Measurements from ENCODE around the gene LRCH1. TPM values are rescaled to one million over a fixed set of nuclear protein-coding genes. Genes with fewer than 3 reads are reported as not detected.

LRCH1 gene
- total and polyA plus RNA-seq, 2 experiments from 2014 or later: 4.7 to 5.0 TPM

DNA sequence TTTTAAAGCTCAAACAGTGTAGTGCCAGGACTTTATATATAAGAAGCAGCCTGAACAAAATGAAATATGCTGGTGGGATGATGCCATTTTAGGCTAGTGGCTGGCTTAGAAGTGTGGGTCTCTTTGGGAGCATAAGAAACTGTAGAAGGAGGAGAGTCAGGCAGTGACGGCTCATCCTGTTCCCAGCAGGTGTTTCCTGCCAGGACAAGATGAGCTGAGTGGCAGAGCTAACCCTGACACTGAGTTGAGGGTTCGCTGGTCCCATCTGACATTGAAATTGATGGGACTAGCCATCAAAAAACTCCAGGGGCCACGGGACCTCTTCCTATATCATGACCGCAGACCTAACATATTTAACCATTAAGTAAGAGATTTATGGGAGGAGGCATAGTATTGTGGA is 192.7 kb downstream of the LRCH1 start:
- Histone ChIP-seq H3K27me3 (replicated peaks; ENCODE audit: insufficient read depth) (no peaks in the 10 kb centered on the region), H3K4me1 (ENCODE audit: insufficient read depth) (peaks cover 23% of the 10 kb centered on the region), H3K4me2 (ENCODE audit: unreplicated experiment) (no peak overlapping the region), H2AFZ (no peak overlapping the region), H3K9ac (no peak overlapping the region), H3F3A (ENCODE audit: insufficient read depth) (no peaks in the 10 kb centered on the region), H3K9me3 (ENCODE audit: low read depth) (no peaks in the 10 kb centered on the region), H4K20me1 (ENCODE audit: insufficient read depth) (no peaks in the 10 kb centered on the region), H3K36me3 (ENCODE audit: low read depth) (0 out of 2 replicates have a peak, but pooled peaks cover 4% of the 10 kb centered on the region), H3K79me2 (ENCODE audit: insufficient read depth) (no peaks in the 10 kb centered on the region), H3K4me3 (no peak overlapping the region), H3K9me2 (ENCODE audit: insufficient read depth) (no peaks in the 10 kb centered on the region), H3K27ac (no peak overlapping the region)
- TF ChIP-seq EZH2phosphoT487 (IDR thresholded peaks at IDR 0.05; ENCODE audit: insufficient read depth, low read depth): no peak
- TF ChIP-seq EZH2 (IDR thresholded peaks at IDR 0.05; ENCODE audit: insufficient read depth, poor library complexity, severe bottlenecking): no peak
- no peak for DNase-seq
- 85 to 95% methylated on average over 4 of the region's 4 CpGs for WGBS, 2 experiments (ENCODE audit: low coverage in 1 of 2, low lambda C conversion rate in 2 of 2, missing lambda C conversion rate in 2 of 2)
- in situ Hi-C loops (cut with MboI): no loop called here

DNA sequence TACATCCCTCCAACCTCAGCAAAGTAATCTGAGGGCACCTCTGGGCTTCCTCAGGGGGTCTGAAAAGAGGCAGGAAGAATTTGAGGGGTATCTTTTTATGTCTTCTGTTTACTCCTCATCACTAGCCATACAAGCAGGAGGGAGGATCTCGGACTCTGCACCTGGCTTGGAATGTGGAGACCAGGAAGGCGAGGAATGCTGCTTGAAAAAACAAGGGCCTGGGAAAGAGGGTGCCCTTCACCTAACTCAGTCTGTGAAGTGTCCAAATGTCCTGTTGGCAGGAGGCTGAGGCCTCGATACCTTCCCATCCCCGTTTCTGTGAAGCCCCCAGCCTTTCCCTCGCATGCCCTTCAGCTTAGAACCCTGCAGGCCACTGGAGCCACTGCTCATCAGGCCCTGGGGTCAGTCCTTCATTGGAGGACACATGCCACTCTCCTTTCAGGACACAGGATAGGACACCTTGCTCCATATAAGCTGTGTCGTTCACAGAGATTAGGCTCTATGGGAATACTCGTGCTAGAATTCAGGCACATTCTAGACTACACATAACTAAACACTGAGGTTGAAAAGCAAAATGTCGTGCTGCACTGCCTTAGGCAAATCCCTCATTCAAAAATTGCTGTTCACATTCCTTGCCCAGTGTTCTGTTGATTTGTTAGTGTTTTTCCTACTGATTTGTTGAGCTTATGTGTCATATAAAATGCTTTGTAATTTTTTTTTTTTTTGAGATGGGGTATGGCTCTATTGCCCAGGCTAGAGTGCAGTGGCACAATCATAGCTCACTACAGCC is 194.3 kb downstream of the LRCH1 start:
- Histone ChIP-seq H3K9me3 (ENCODE audit: low read depth) (no peaks in the 10 kb centered on the region), H3K9ac (no peak overlapping the region)
- 96 to 97% methylated on average over 8 of the region's 8 CpGs for WGBS, 2 experiments (ENCODE audit: low coverage in 1 of 2, low lambda C conversion rate in 2 of 2, missing lambda C conversion rate in 2 of 2)

DNA sequence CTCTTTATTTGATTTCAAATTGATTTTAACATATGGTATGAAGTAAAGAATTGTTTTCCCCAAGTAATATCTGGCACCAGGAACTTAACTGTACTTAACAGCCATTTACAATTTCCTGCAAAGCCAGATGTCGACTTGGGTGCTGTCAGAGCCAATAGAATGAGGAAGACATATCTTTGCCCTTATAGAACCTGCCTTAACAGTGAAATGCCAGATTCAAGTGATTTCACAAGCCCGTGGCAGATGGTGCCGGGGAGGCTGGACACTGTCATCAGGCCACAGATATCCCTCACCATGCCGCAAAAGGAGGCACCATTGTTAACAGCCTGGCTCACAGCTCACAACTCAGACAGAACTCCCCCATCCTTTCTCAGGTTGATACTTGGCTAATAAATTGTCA is 195.3 kb downstream of the LRCH1 start:
- in situ Hi-C loops (cut with MboI): no loop called here
- no peak overlapping the region for H3K4me3 ChIP-seq
- no peak overlapping the region for H2AFZ ChIP-seq
- no peak for DNase-seq
- no peaks in the 10 kb centered on the region for H4K20me1 ChIP-seq (ENCODE audit: insufficient read depth)
- H3K4me1 ChIP-seq (ENCODE audit: insufficient read depth): peaks cover 26% of the 10 kb centered on the region
- no peak overlapping the region for H3K4me2 ChIP-seq (ENCODE audit: unreplicated experiment)
- no peaks in the 10 kb centered on the region for H3K79me2 ChIP-seq (ENCODE audit: insufficient read depth)
- H3K36me3 ChIP-seq (ENCODE audit: low read depth): 0 out of 2 replicates have a peak, but pooled peaks cover 4% of the 10 kb centered on the region
- no peaks in the 10 kb centered on the region for H3K9me3 ChIP-seq (ENCODE audit: low read depth)
- 88% methylated on average over 4 of the region's 4 CpGs for WGBS, 2 experiments (ENCODE audit: low coverage in 1 of 2, low lambda C conversion rate in 2 of 2, missing lambda C conversion rate in 2 of 2)
- H3K9ac ChIP-seq: no peak overlapping the region
- H3K9me2 ChIP-seq (ENCODE audit: insufficient read depth): no peaks in the 10 kb centered on the region
- TF ChIP-seq EZH2 (IDR thresholded peaks at IDR 0.05; ENCODE audit: insufficient read depth, poor library complexity, severe bottlenecking) (no peak), EZH2phosphoT487 (IDR thresholded peaks at IDR 0.05; ENCODE audit: insufficient read depth, low read depth) (no peak)
- H3F3A ChIP-seq (ENCODE audit: insufficient read depth): peaks cover 6% of the 10 kb centered on the region; the same call in 1 of the 2 replicates
- H3K27ac ChIP-seq: no peak overlapping the region
- no peaks in the 10 kb centered on the region for H3K27me3 ChIP-seq (replicated peaks; ENCODE audit: insufficient read depth)

More for the DNA sequence above, 194.3 kb downstream of the LRCH1 start:
- in situ Hi-C loops (cut with MboI): no loop called here
- Histone ChIP-seq H3K27me3 (replicated peaks; ENCODE audit: insufficient read depth) (no peaks in the 10 kb centered on the region), H3K79me2 (ENCODE audit: insufficient read depth) (no peaks in the 10 kb centered on the region), H2AFZ (no peak overlapping the region), H3K4me2 (ENCODE audit: unreplicated experiment) (no peak overlapping the region), H3K9me2 (ENCODE audit: insufficient read depth) (no peaks in the 10 kb centered on the region), H3F3A (ENCODE audit: insufficient read depth) (peaks cover 6% of the 10 kb centered on the region; the same call in 1 of the 2 replicates), H3K27ac (no peak overlapping the region), H3K4me1 (ENCODE audit: insufficient read depth) (peaks cover 33% of the 10 kb centered on the region), H3K4me3 (no peak overlapping the region), H3K36me3 (ENCODE audit: low read depth) (0 out of 2 replicates have a peak, but pooled peaks cover 4% of the 10 kb centered on the region), H4K20me1 (ENCODE audit: insufficient read depth) (no peaks in the 10 kb centered on the region)
- no peak for DNase-seq
- TF ChIP-seq EZH2 (IDR thresholded peaks at IDR 0.05; ENCODE audit: insufficient read depth, poor library complexity, severe bottlenecking) (no peak), EZH2phosphoT487 (IDR thresholded peaks at IDR 0.05; ENCODE audit: insufficient read depth, low read depth) (no peak)

DNA sequence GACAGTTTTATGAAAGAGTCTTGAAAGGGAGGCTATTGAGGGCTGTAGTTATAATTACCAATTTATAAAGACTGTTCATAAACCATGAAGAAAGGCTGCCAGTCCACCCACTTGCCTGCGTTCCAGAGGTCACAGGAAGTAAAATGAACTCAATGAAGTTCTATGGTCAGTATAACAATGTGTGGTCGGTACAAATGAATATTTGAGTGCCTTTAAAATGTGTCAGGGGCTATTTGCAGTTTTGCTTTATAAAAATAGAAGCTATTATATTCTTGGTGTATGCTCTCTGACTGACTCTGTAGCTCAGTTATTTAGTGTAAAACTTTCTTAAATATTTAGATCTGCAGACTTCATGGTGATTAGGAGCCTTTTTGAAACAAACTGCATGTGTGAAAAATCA is 197.0 kb downstream of the LRCH1 start:
- Histone ChIP-seq H3K9ac (no peak overlapping the region), H3K4me1 (ENCODE audit: insufficient read depth) (peaks cover 23% of the 10 kb centered on the region; the same call in 1 of the 2 replicates), H3K27ac (no peak overlapping the region; the same call in 1 of the 2 replicates), H3K4me2 (ENCODE audit: unreplicated experiment) (no peak overlapping the region), H3K36me3 (ENCODE audit: low read depth) (0 out of 2 replicates have a peak, but pooled peaks cover under 1% of the 10 kb centered on the region), H3K79me2 (ENCODE audit: insufficient read depth) (no peaks in the 10 kb centered on the region), H3F3A (ENCODE audit: insufficient read depth) (peaks cover 6% of the 10 kb centered on the region; the same call in 1 of the 2 replicates), H3K4me3 (no peak overlapping the region), H3K27me3 (replicated peaks; ENCODE audit: insufficient read depth) (no peaks in the 10 kb centered on the region), H4K20me1 (ENCODE audit: insufficient read depth) (no peaks in the 10 kb centered on the region), H3K9me3 (ENCODE audit: low read depth) (no peaks in the 10 kb centered on the region), H2AFZ (no peak overlapping the region), H3K9me2 (ENCODE audit: insufficient read depth) (no peaks in the 10 kb centered on the region)
- no peak for TF ChIP-seq EZH2phosphoT487 (IDR thresholded peaks at IDR 0.05; ENCODE audit: insufficient read depth, low read depth)
- TF ChIP-seq EZH2 (IDR thresholded peaks at IDR 0.05; ENCODE audit: insufficient read depth, poor library complexity, severe bottlenecking): no peak
- WGBS, 2 experiments (ENCODE audit: low coverage in 1 of 2, low lambda C conversion rate in 2 of 2, missing lambda C conversion rate in 2 of 2): 32 to 50% methylated on average over 2 of the region's 2 CpGs
- DNase-seq: peak; percentile 40
- in situ Hi-C loops (cut with MboI): no loop called here
